Bronchial epithelial cell (primary cell): Measurements from ENCODE around the gene CFL1. TPM values are rescaled to one million over a fixed set of nuclear protein-coding genes. Genes with fewer than 3 reads are reported as not detected.

ENCODE experiments used
- DNase-seq: peaks from one replicate; pipeline ENCODE4 v3.0.0-alpha.2; 2010; ENCODE audit warnings: low read depth
- FAIRE-seq: peaks from 2 replicates; lab custom pipeline; 2011; peaks lifted over from hg19 to GRCh38; lab: Jason Lieb, UNC
- H3K27me3 ChIP-seq: 2 replicates; pipeline ENCODE4 v1.5.1; 2011; ENCODE audit warnings: low read length; ENCODE audit not compliant: control insufficient read depth, insufficient read depth
- H3K36me3 ChIP-seq: 2 replicates; pipeline ENCODE4 v1.5.1; 2011; ENCODE audit warnings: low read length; ENCODE audit not compliant: control insufficient read depth, insufficient read depth
- H3K4me3 ChIP-seq: 2 replicates; pipeline ENCODE4 v1.5.1; 2011; ENCODE audit warnings: mild to moderate bottlenecking, low read depth, low read length, control low read depth
- CTCF ChIP-seq: IDR thresholded peaks from 2 replicates; pipeline ENCODE4 v1.5.1; 2011; ENCODE audit warnings: mild to moderate bottlenecking, moderate library complexity, low read length, control low read depth, inconsistent platforms; ENCODE audit not compliant: insufficient read depth, severe bottlenecking
- total RNA-seq: library from RNA; depleted of rRNA; stranded (reverse); fragments of >200 nt; gene quantifications from 2 replicates; pipeline ENCODE4 v1.2.1, GENCODE V29; 2014

The CFL1 gene
- total RNA-seq, 1 donor from 2014 or later = 764 TPM

- FAIRE-seq (no peak), DNase-seq (no peak)
- H3K4me3 ChIP-seq = no peak overlapping the region
- H3K36me3 ChIP-seq = no peaks in the 10 kb centered on the region
- no peaks in the 10 kb centered on the region for H3K27me3 ChIP-seq
- TF ChIP-seq CTCF = no peak
Measured at GRCh38 chr11:65822776-65823528, 35.0 kb downstream of the CFL1 start.

- DNase-seq (no peak), FAIRE-seq (no peak)
- TF ChIP-seq CTCF = no peak
- H3K4me3 ChIP-seq = no peak overlapping the region
- no peaks in the 10 kb centered on the region for H3K36me3 ChIP-seq
- no peaks in the 10 kb centered on the region for H3K27me3 ChIP-seq
Measured at GRCh38 chr11:65821107-65821506, 36.9 kb downstream of the CFL1 start.

GRCh38 chr11:65817835-65818680, 39.9 kb downstream of the CFL1 start:
- H3K27me3 ChIP-seq = no peaks in the 10 kb centered on the region
- H3K4me3 ChIP-seq = peak overlapping the region; percentile 44
- peak; percentile 61 for DNase-seq
- TF ChIP-seq CTCF = peak; percentile 97
- no peaks in the 10 kb centered on the region for H3K36me3 ChIP-seq
- FAIRE-seq = no peak

GRCh38 chr11:65817312-65817834, 40.6 kb downstream of the CFL1 start:
- Histone ChIP-seq H3K36me3 (no peaks in the 10 kb centered on the region), H3K27me3 (no peaks in the 10 kb centered on the region), H3K4me3 (peak overlapping the region; percentile 44)
- TF ChIP-seq CTCF = no peak
- DNase-seq = no peak
- FAIRE-seq = no peak

GRCh38 chr11:65816696-65817095, 41.3 kb downstream of the CFL1 start:
- no peak for TF ChIP-seq CTCF
- H3K27me3 ChIP-seq = no peaks in the 10 kb centered on the region
- H3K4me3 ChIP-seq = no peak overlapping the region
- DNase-seq = no peak
- no peak for FAIRE-seq
- H3K36me3 ChIP-seq = no peaks in the 10 kb centered on the region
